HepG2 (cell line): Measurements from ENCODE around the gene TADA2A. TPM values are rescaled to one million over a fixed set of nuclear protein-coding genes. Genes with fewer than 3 reads are reported as not detected.

Experiments used
- ATF1 ChIP-seq: IDR thresholded peaks from 2 replicates; pipeline ENCODE4 v1.6.1; 2016; ENCODE audit warnings: mild to moderate bottlenecking, control low read depth
- CHCHD3 ChIP-seq: sonication (generic); formaldehyde crosslinking; IDR thresholded peaks from 2 replicates; pipeline ENCODE4 v1.8.0; 2022; ENCODE audit warnings: mild to moderate bottlenecking, missing genetic modification reagents, moderate library complexity
- HNRNPLL ChIP-seq: fragments of 200-400 bp; formaldehyde crosslinking; IDR thresholded peaks from 2 replicates; pipeline ENCODE4 v1.6.1; 2017; ENCODE audit warnings: mild to moderate bottlenecking, low read depth, low read length; ENCODE audit not compliant: poor library complexity, severe bottlenecking
- IRX3 ChIP-seq: sonication (generic); formaldehyde crosslinking; IDR thresholded peaks from 2 replicates; pipeline ENCODE4 v1.8.1; 2023; ENCODE audit warnings: mild to moderate bottlenecking, low read depth, missing genetic modification reagents, borderline replicate concordance
- NFKB2 ChIP-seq: sonication (generic); formaldehyde crosslinking; IDR thresholded peaks from 2 replicates; pipeline ENCODE4 v1.4.0; 2020; ENCODE audit warnings: missing genetic modification reagents, borderline replicate concordance
- RBM39 ChIP-seq: fragments of 200-400 bp; formaldehyde crosslinking; IDR thresholded peaks from one replicate; pipeline ENCODE4 v1.6.1; 2018; ENCODE audit warnings: antibody characterized with exemption, mild to moderate bottlenecking, low read depth, low read length; ENCODE audit not compliant: poor library complexity, severe bottlenecking
- RFXAP ChIP-seq: sonication (generic); formaldehyde crosslinking; IDR thresholded peaks from 2 replicates; pipeline ENCODE4 v1.4.0; 2020; ENCODE audit warnings: missing genetic modification reagents, borderline replicate concordance
- ZBTB7A ChIP-seq: sonication (generic); formaldehyde crosslinking; IDR thresholded peaks from 2 replicates; pipeline ENCODE4 v1.8.0; 2022; ENCODE audit warnings: mild to moderate bottlenecking, missing genetic modification reagents
- ZNF124 ChIP-seq: sonication (generic); formaldehyde crosslinking; IDR thresholded peaks from 2 replicates; pipeline ENCODE4 v1.4.0; 2020; ENCODE audit warnings: missing genetic modification reagents
- ZNF547 ChIP-seq: sonication (generic); formaldehyde crosslinking; IDR thresholded peaks from 2 replicates; pipeline ENCODE4 v1.5.1; 2020; ENCODE audit warnings: mild to moderate bottlenecking, missing genetic modification reagents
- ZNF567 ChIP-seq: sonication (generic); formaldehyde crosslinking; IDR thresholded peaks from 2 replicates; pipeline ENCODE4 v1.8.1; 2023; ENCODE audit warnings: mild to moderate bottlenecking, missing genetic modification reagents, borderline replicate concordance
- ZNF574 ChIP-seq: sonication (generic); formaldehyde crosslinking; IDR thresholded peaks from 2 replicates; pipeline ENCODE4 v1.4.0; 2020; ENCODE audit warnings: missing genetic modification reagents
- polyA plus RNA-seq, 8 experiments: library from polyadenylated mRNA; depleted of rRNA in 3 of 8; stranded (reverse) in 7 of 8; unstranded in 1 of 8; fragments of >200 nt; fragmentation: Illumina TruSeq in 4 of 8; extraction: Trizol in 4 of 8; gene quantifications; 2 replicates each; pipeline versions ENCODE4 v1.2.1 to v1.2.3, GENCODE V29; 2011 to 2016; ENCODE audit warnings: low read depth in 4 of 8, missing spikeins in 1 of 8, mixed read lengths in 1 of 8; ENCODE audit not compliant: insufficient read depth in 1 of 8
- total RNA-seq, 5 experiments: library from RNA; depleted of rRNA; stranded (reverse); fragments of >200 nt; fragmentation: Illumina TruSeq; extraction: Trizol; gene quantifications; 2 replicates each; pipeline ENCODE4 v1.2.3, GENCODE V29; 2016; ENCODE audit warnings: low read depth in 1 of 5
- TF ChIP-seq, protein P1 (sequence below): sonication (generic); formaldehyde crosslinking; IDR thresholded peaks from 2 replicates; pipeline ENCODE4 v1.9.0; 2021; ENCODE audit warnings: missing genetic modification reagents, mild to moderate bottlenecking, borderline replicate concordance
- TF ChIP-seq, protein P2 (sequence below): sonication (generic); formaldehyde crosslinking; IDR thresholded peaks from 2 replicates; pipeline ENCODE4 v1.4.0; 2020; ENCODE audit warnings: mild to moderate bottlenecking, missing genetic modification reagents
- TF ChIP-seq, protein P3 (sequence below), 2 experiments: sonication (generic) in 1 of 2; formaldehyde crosslinking in 1 of 2; IDR thresholded peaks; 2 replicates each; pipeline versions ENCODE4 v1.4.0 to v1.6.1; 2016 to 2020; ENCODE audit warnings: borderline replicate concordance in 1 of 2, low read depth in 1 of 2, mild to moderate bottlenecking in 1 of 2, missing genetic modification reagents in 1 of 2

TADA2A gene
- total and polyA plus RNA-seq, 2 of the 13 experiments (the other 11 are each of a cell fraction or from before 2014, with no cell fraction given), result 8.0 to 14.0 TPM

DNA sequence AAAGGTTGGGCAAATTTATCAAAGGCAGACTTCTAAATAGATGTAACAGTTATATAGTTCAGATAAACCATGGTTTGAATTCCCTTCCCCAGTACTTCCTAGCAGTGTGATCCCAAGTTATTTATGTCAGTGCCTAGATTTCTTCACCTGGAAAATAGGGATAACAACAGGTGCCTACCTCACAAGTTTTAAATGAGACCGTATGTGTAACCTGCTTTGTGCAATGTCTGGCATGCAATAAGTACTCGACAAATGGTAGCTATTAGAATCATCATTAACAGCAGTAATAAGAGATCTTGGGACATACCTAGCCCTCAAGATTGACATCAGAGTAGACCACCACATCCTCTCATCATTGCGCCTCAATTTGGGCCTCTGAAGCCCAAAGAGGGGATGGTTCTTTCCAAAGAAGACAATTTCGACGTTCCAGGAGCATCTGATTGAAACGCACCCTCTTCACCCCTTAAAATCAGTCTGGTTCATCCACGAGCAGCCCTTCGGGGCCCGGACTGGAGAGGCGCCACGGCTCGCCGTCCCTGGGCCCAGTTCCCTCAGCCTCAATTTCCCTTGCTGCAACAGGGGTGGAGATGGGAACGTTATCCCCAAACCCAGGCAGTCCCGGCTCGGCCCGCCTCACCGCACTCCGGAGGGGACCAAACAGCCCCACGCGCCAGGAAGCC is 591 bp upstream of the TADA2A start (continued):
- no peak for TF ChIP-seq RBM39
- peak; percentile 41; the same call in 1 of the 2 replicates for TF ChIP-seq CHCHD3
- TF ChIP-seq ZBTB7A (CRISPR knock-in tag), result no peak
- TF ChIP-seq, protein P1, sequence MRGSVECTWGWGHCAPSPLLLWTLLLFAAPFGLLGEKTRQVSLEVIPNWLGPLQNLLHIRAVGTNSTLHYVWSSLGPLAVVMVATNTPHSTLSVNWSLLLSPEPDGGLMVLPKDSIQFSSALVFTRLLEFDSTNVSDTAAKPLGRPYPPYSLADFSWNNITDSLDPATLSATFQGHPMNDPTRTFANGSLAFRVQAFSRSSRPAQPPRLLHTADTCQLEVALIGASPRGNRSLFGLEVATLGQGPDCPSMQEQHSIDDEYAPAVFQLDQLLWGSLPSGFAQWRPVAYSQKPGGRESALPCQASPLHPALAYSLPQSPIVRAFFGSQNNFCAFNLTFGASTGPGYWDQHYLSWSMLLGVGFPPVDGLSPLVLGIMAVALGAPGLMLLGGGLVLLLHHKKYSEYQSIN (CRISPR knock-in tag), result no peak
- no peak; the same call in 1 of the 2 replicates for TF ChIP-seq ZNF547
- no peak for TF ChIP-seq IRX3 (CRISPR knock-in tag)
- no peak for TF ChIP-seq ZNF124
- TF ChIP-seq, protein P2, sequence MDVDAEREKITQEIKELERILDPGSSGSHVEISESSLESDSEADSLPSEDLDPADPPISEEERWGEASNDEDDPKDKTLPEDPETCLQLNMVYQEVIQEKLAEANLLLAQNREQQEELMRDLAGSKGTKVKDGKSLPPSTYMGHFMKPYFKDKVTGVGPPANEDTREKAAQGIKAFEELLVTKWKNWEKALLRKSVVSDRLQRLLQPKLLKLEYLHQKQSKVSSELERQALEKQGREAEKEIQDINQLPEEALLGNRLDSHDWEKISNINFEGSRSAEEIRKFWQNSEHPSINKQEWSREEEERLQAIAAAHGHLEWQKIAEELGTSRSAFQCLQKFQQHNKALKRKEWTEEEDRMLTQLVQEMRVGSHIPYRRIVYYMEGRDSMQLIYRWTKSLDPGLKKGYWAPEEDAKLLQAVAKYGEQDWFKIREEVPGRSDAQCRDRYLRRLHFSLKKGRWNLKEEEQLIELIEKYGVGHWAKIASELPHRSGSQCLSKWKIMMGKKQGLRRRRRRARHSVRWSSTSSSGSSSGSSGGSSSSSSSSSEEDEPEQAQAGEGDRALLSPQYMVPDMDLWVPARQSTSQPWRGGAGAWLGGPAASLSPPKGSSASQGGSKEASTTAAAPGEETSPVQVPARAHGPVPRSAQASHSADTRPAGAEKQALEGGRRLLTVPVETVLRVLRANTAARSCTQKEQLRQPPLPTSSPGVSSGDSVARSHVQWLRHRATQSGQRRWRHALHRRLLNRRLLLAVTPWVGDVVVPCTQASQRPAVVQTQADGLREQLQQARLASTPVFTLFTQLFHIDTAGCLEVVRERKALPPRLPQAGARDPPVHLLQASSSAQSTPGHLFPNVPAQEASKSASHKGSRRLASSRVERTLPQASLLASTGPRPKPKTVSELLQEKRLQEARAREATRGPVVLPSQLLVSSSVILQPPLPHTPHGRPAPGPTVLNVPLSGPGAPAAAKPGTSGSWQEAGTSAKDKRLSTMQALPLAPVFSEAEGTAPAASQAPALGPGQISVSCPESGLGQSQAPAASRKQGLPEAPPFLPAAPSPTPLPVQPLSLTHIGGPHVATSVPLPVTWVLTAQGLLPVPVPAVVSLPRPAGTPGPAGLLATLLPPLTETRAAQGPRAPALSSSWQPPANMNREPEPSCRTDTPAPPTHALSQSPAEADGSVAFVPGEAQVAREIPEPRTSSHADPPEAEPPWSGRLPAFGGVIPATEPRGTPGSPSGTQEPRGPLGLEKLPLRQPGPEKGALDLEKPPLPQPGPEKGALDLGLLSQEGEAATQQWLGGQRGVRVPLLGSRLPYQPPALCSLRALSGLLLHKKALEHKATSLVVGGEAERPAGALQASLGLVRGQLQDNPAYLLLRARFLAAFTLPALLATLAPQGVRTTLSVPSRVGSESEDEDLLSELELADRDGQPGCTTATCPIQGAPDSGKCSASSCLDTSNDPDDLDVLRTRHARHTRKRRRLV, result no peak
- TF ChIP-seq ZNF567 (CRISPR knock-in tag), result no peak
- TF ChIP-seq ZNF574, result no peak
- TF ChIP-seq RFXAP (CRISPR knock-in tag), result no peak
- TF ChIP-seq, protein P3, sequence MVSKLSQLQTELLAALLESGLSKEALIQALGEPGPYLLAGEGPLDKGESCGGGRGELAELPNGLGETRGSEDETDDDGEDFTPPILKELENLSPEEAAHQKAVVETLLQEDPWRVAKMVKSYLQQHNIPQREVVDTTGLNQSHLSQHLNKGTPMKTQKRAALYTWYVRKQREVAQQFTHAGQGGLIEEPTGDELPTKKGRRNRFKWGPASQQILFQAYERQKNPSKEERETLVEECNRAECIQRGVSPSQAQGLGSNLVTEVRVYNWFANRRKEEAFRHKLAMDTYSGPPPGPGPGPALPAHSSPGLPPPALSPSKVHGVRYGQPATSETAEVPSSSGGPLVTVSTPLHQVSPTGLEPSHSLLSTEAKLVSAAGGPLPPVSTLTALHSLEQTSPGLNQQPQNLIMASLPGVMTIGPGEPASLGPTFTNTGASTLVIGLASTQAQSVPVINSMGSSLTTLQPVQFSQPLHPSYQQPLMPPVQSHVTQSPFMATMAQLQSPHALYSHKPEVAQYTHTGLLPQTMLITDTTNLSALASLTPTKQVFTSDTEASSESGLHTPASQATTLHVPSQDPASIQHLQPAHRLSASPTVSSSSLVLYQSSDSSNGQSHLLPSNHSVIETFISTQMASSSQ (IDR thresholded peaks at IDR 0.05; ENCODE audit: low read depth), result no peak
- TF ChIP-seq, protein P3 (CRISPR knock-in tag; IDR thresholded peaks at IDR 0.05; ENCODE audit: borderline replicate concordance), result no peak
- TF ChIP-seq ATF1 (CRISPR knock-in tag), result no peak
- no peak for TF ChIP-seq HNRNPLL
- peak; percentile 52; the same call in 1 of the 2 replicates for TF ChIP-seq NFKB2 (CRISPR knock-in tag)
